Tibial artery (tissue), 4 donors: ENCODE data around the gene RALGDS.
"Not testable (repeated sequence)": the region's sequence is repeated elsewhere in the genome, so short reads cannot be mapped to it uniquely, and the experiment has no call there.

Experiments
- DNase-seq, 2 donors: peaks; one replicate each; pipeline ENCODE4 v3.0.0-alpha.2; 2019
- H3K27ac ChIP-seq, 2 donors: fragments of 200-600 bp; sonication (generic) in 1 of 2; 1 replicate in 1 of 2; 2 replicates in 1 of 2; pipeline ENCODE4 v1.5.1; 2018 to 2019; ENCODE audit warnings: mild to moderate bottlenecking in 1 of 2
- H3K27me3 ChIP-seq, 2 donors: fragments of 200-600 bp; sonication (generic) in 1 of 2; one replicate each; pipeline versions ENCODE4 v1.5.1 to v1.6.0; 2016 to 2019
- H3K36me3 ChIP-seq, 3 donors: fragments of 200-600 bp; sonication (generic) in 2 of 3; one replicate each; pipeline ENCODE4 v1.5.1; 2016 to 2019; ENCODE audit warnings: mild to moderate bottlenecking in 2 of 3
- H3K4me1 ChIP-seq, 4 donors: fragments of 200-600 bp; sonication (generic) in 2 of 4; 1 replicate in 3 of 4; 2 replicates in 1 of 4; pipeline ENCODE4 v1.5.1; 2016 to 2019
- H3K4me3 ChIP-seq, 2 donors: fragments of 200-600 bp; sonication (generic) in 1 of 2; 1 replicate in 1 of 2; 2 replicates in 1 of 2; pipeline ENCODE4 v1.5.1; 2018 to 2019; ENCODE audit warnings: mild to moderate bottlenecking in 2 of 2
- H3K9me3 ChIP-seq, 3 donors: fragments of 200-600 bp; sonication (generic) in 1 of 3; one replicate each; pipeline ENCODE4 v1.5.1; 2016 to 2019
- CTCF ChIP-seq, 2 experiments: fragments of 200-600 bp in 1 of 2; fragments of 450-650 bp in 1 of 2; IDR thresholded peaks; one replicate each; pipeline ENCODE4 v1.5.1; 2017 to 2019; ENCODE audit warnings: antibody characterized with exemption in 2 of 2, mild to moderate bottlenecking in 1 of 2, moderate library complexity in 1 of 2
- intact Hi-C: fragments of 100-400 bp; cut with DNase I; formaldehyde crosslinking; loops from one replicate; pipeline ENCODE4 v1.15.0; 2023; ENCODE audit warnings: low total_unique reads

Gene RALGDS

GRCh38 chr9:133098871-133099270, 22.2 kb downstream of the RALGDS start:
- Histone ChIP-seq H3K27me3 (no peaks in the 10 kb centered on the region), H3K36me3 (peaks cover 59 to 73% (median 69%) of the 10 kb centered on the region in 3 donors), H3K27ac (no peak overlapping the region), H3K4me3 (no peak overlapping the region), H3K4me1 (no peaks in the 10 kb centered on the region), H3K9me3 (peaks cover 0 to 17% (median 15%) of the 10 kb centered on the region in 3 donors)
- intact Hi-C loops = no loop called here
- no peak for DNase-seq
- no peak for TF ChIP-seq CTCF (IDR thresholded peaks at IDR 0.05)

GRCh38 chr9:133098104-133098754, 22.8 kb downstream of the RALGDS start:
- no peaks in the 10 kb centered on the region for H3K4me1 ChIP-seq
- intact Hi-C loops = no loop called here
- H3K27me3 ChIP-seq = no peaks in the 10 kb centered on the region
- TF ChIP-seq CTCF (IDR thresholded peaks at IDR 0.05) = no peak
- H3K4me3 ChIP-seq = no peak overlapping the region
- no peak for DNase-seq
- H3K27ac ChIP-seq = no peak overlapping the region
- H3K36me3 ChIP-seq = peaks cover 59 to 67% (median 66%) of the 10 kb centered on the region in 3 donors
- H3K9me3 ChIP-seq = peaks cover 0 to 17% (median 15%) of the 10 kb centered on the region in 3 donors

- intact Hi-C loops = no loop called here
- no peak for TF ChIP-seq CTCF (IDR thresholded peaks at IDR 0.05)
- H3K4me1 ChIP-seq = no peaks in the 10 kb centered on the region
- no peak for DNase-seq
- H3K9me3 ChIP-seq = peaks cover 0 to 17% (median 15%) of the 10 kb centered on the region in 3 donors
- no peak overlapping the region for H3K4me3 ChIP-seq
- peaks cover 28 to 36% (median 34%) of the 10 kb centered on the region in 3 donors for H3K36me3 ChIP-seq
- H3K27ac ChIP-seq = no peak overlapping the region
- H3K27me3 ChIP-seq = no peaks in the 10 kb centered on the region
These were observed 26.1 kb downstream of the RALGDS start for GRCh38 chr9:133094842-133095393.

- peaks cover 0 to 17% (median 15%) of the 10 kb centered on the region in 3 donors for H3K9me3 ChIP-seq
- H3K4me1 ChIP-seq, H3K27ac ChIP-seq, intact Hi-C loops, H3K4me3 ChIP-seq, DNase-seq, H3K27me3 ChIP-seq: not testable (repeated sequence)
- H3K36me3 ChIP-seq = peaks cover 24 to 31% (median 28%) of the 10 kb centered on the region in 3 donors
These were observed 26.7 kb downstream of the RALGDS start for GRCh38 chr9:133094351-133094750.

GRCh38 chr9:133090752-133091385, 30.2 kb downstream of the RALGDS start:
- no peak overlapping the region for H3K27ac ChIP-seq
- no peak overlapping the region for H3K4me3 ChIP-seq
- H3K4me1 ChIP-seq = no peaks in the 10 kb centered on the region
- TF ChIP-seq CTCF (IDR thresholded peaks at IDR 0.05) = no peak
- peak in 1 of 2 donors; percentile 32 for DNase-seq
- no peaks in the 10 kb centered on the region for H3K36me3 ChIP-seq
- no peaks in the 10 kb centered on the region for H3K27me3 ChIP-seq
- peaks cover 0 to 7% (median 5%) of the 10 kb centered on the region in 3 donors for H3K9me3 ChIP-seq
- intact Hi-C loops = no loop called here

- peak in 1 of 2 donors; percentile 19 for DNase-seq
- intact Hi-C loops = no loop called here
- Histone ChIP-seq H3K27me3 (no peaks in the 10 kb centered on the region), H3K4me1 (no peaks in the 10 kb centered on the region), H3K27ac (no peak overlapping the region), H3K9me3 (no peaks in the 10 kb centered on the region), H3K4me3 (no peak overlapping the region), H3K36me3 (no peaks in the 10 kb centered on the region)
- no peak for TF ChIP-seq CTCF (IDR thresholded peaks at IDR 0.05)
These were observed 30.9 kb downstream of the RALGDS start for GRCh38 chr9:133090187-133090586.
